ENCODE results near the gene HSD17B7. TPM values are rescaled to one million over a fixed set of nuclear protein-coding genes. Genes with fewer than 3 reads are reported as not detected.

Gene HSD17B7
- total RNA-seq, 1 donor from 2014 or later, result 18.9 TPM

DNA sequence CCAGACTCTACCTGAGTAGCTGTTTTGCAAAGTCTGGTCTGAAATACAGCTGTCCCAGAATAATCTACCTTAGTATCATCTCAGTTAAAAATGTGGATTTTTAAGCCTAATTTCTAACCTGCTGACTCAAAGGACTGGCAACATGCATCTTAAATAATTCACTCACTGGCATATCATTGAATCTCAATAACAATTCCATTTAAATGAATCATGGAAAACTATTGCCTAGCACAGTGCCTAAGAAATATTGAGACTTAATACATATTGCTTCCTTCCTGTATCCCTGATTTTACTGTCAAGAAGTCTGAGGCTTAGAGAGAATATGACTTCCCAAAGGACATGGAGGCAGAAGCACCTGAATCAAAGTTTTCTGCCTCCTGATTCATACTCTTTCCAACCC, 67.3 kb downstream of the HSD17B7 start:
- no peak for DNase-seq

DNA sequence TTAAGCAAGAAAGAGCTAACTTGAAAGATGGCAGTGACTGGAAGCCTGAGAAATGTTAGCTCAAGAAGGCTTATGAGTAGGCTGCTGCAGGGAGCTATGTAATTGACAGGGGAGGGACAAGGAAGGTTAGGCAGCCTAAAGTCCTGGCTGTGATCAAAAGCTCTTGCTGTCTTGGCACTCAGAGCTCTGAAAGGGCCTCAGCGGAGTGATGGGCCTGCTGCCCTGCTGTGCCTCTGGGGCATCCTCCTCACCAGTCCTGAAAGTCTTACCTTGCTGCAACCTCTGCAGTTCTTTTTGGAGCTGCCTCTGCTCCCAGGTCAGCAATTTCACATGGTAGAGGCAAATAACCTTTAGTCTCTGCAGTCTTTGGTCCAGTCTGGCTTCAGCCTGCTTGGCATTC, 68.7 kb downstream of the HSD17B7 start:
- DNase-seq, result no peak

- peak; percentile 55 for DNase-seq
These were observed 70.6 kb downstream of the HSD17B7 start, which contains the start of gene CCDC190 for GRCh38 chr1:162861101-162861500. Gene CCDC190, minus strand, starts transcription at chr1:162861175. Its CDS starts 1,529 bp downstream, at chr1:162859646.

DNA sequence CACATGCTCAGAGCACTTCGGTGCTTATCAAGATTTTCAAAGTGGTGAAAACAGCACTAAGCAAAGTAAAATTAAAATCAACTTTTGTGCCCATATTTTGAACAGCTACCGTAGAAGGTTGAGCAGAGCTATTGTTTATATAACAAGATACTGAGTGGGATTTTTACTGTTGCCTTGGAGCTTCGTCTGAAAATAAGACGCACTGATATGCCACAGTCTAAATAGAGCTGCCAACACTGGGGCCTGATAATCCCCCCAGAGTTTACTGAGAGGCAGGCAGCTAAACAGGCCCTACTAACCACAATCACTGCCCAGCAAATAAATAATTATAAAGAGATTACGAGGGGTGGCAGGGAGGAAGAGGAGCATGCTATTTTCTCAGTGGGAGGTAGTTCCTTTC, 71.1 kb downstream of the HSD17B7 start:
- DNase-seq, result no peak

Small RNAs within 50 kb of the gene (small RNA-seq; reads per million reads assigned to genes)
- gene RN7SL861P (ENCODE audit: low replicate concordance), result not detected

Other genes starting within 250 kb of the HSD17B7 start
- gene UAP1, start 229.0 kb upstream of the HSD17B7 start, total RNA-seq, result 48.8 TPM
- 60.6 TPM for gene DDR2, start 158.2 kb upstream of the HSD17B7 start, total RNA-seq
- gene CCDC190, start 70.5 kb downstream of the HSD17B7 start, total RNA-seq, result 11.8 TPM